Peyer's patch (tissue), 4 donors: Measurements from ENCODE around the gene GAMT. TPM values are rescaled to one million over a fixed set of nuclear protein-coding genes. Genes with fewer than 3 reads are reported as not detected.

Experiments
- DNase-seq, 3 donors: peaks; one replicate each; pipeline ENCODE4 v3.0.0-alpha.2; 2017 to 2019
- H3K27ac ChIP-seq, 4 donors: fragments of 200-600 bp; sonication (generic); one replicate each; pipeline ENCODE4 v1.5.1; 2016 to 2019
- H3K27me3 ChIP-seq, 2 donors: fragments of 200-600 bp; sonication (generic); one replicate each; pipeline ENCODE4 v1.5.1; 2019
- H3K36me3 ChIP-seq, 3 donors: fragments of 200-600 bp; sonication (generic); one replicate each; pipeline ENCODE4 v1.5.1; 2016 to 2019
- H3K4me1 ChIP-seq, 4 donors: fragments of 200-600 bp; sonication (generic); one replicate each; pipeline ENCODE4 v1.5.1; 2016 to 2019
- H3K4me3 ChIP-seq, 4 donors: fragments of 200-600 bp; sonication (generic); 1 replicate in 3 of 4; 2 replicates in 1 of 4; pipeline ENCODE4 v1.5.1; 2016 to 2019; ENCODE audit warnings: mild to moderate bottlenecking in 1 of 4
- H3K9me3 ChIP-seq, 4 donors: fragments of 200-600 bp; sonication (generic); one replicate each; pipeline ENCODE4 v1.5.1; 2016 to 2019; ENCODE audit warnings: mild to moderate bottlenecking in 1 of 4
- CTCF ChIP-seq, 6 experiments: fragments of 450-650 bp in 4 of 6; fragments of 200-600 bp in 2 of 6; sonication (generic) in 1 of 6; IDR thresholded peaks; one replicate each; pipeline ENCODE4 v1.5.1; 2017 to 2019; ENCODE audit warnings: antibody characterized with exemption in 6 of 6, mild to moderate bottlenecking in 3 of 6, moderate library complexity in 1 of 6
- POLR2A ChIP-seq, 2 donors: fragments of 450-650 bp; IDR thresholded peaks; one replicate each; pipeline ENCODE4 v1.5.1; 2017; ENCODE audit warnings: antibody characterized with exemption in 2 of 2, mild to moderate bottlenecking in 2 of 2, moderate library complexity in 2 of 2
- total RNA-seq, 4 donors: library from RNA; depleted of rRNA; stranded (reverse); fragments of >200 nt; gene quantifications; one replicate each; pipeline ENCODE4 v1.1.0, GENCODE V29; 2016

The GAMT gene
- total RNA-seq, 4 donors from 2014 or later: 2.5 to 3.1 TPM; not detected in 2

DNA sequence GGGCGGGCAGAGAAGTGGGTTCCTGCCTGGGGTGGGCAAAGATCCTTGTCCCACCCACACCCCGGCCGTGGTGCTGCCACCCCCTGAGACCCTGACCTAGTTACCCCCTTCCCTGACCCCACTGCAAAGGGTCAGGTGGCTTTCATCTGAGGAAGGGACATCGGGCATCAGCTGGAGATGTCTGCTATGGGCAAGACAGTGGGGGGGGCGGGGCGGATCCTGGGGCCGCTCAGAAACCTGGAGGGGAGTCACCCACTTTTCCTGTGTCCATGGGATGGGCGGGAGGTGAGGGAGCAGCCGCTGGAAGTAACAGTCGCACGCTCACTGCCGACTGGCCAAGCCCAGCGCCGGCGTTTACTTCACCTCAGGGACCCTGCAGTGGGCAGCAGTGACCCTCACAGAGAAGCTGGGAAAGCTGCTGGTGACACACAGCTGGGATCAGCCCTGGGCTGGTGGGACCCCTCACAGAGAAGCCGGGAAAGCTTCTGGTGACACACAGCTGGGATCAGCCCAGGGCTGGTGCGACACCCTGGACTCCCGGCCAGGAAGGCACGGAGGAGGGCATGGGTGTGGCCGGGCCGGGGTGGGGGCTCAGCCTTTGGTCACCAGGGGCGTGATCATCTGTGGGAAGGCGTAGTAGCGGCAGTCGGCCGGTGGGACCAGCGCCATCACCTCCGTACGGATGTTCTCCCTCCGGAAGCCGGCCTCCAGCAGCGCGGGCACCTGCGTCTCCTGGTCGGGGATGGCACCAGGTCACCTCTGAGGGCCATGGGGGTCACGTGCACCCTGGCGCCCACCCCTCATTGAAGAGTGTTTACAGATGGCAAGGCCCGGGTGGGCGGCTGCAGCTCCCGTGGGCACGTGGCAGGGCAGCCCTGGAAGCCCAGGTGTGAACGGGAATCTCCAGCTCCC lies 4.3 kb downstream of the GAMT start:
- H3K27ac ChIP-seq: no peak overlapping the region
- peaks cover 0 to 30% (median 0%) of the 10 kb centered on the region in 3 donors for H3K36me3 ChIP-seq
- peaks cover 4 to 46% (median 11%) of the 10 kb centered on the region in 4 donors for H3K4me1 ChIP-seq
- no peak overlapping the region for H3K4me3 ChIP-seq
- TF ChIP-seq CTCF (IDR thresholded peaks at IDR 0.05) (peak in 2 of 6 experiments; percentile 8 to 22), POLR2A (IDR thresholded peaks at IDR 0.05) (no peak)
- no peak for DNase-seq
- H3K27me3 ChIP-seq: no peaks in the 10 kb centered on the region
- H3K9me3 ChIP-seq: no peaks in the 10 kb centered on the region

DNA sequence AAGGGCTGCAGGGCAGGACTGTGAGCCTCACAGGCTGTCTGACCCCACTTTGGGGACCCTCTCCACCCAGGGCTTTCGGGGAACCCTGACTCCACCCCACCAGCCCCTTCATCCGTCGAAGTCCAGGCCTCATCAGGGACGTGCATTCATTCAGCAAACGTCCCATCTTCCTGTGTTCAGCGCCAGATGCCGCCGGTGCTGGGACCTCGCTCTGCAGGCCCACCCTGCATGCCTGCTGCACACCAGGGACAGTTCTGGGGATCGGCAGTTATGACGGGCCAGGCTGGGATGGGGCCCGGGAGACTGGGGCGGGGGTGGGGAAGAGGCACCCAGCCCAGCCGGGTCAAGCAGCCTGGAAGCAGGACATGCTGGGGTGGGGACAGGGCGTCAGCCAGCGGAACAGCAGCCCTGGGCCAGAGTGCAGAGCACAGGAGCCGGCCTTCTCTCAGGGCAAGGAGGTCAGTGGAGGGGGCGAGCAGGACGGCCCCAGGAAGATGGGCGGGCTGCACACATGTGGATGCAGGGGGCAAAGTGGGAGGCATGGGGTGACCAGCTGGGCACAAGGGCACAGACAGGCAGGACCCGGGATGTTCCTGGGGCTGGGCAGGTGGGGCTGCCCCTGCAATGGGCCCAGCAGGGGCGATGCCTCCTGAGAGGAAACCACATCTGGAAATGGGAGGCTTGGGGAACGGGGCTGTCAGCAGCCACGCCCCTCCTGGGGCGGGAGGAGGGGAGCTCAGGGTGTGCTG lies 5.1 kb downstream of the GAMT start:
- H3K36me3 ChIP-seq: peaks cover 0 to 39% (median 0%) of the 10 kb centered on the region in 3 donors
- peaks cover 4 to 38% (median 8%) of the 10 kb centered on the region in 4 donors for H3K4me1 ChIP-seq
- no peak overlapping the region for H3K4me3 ChIP-seq

DNA sequence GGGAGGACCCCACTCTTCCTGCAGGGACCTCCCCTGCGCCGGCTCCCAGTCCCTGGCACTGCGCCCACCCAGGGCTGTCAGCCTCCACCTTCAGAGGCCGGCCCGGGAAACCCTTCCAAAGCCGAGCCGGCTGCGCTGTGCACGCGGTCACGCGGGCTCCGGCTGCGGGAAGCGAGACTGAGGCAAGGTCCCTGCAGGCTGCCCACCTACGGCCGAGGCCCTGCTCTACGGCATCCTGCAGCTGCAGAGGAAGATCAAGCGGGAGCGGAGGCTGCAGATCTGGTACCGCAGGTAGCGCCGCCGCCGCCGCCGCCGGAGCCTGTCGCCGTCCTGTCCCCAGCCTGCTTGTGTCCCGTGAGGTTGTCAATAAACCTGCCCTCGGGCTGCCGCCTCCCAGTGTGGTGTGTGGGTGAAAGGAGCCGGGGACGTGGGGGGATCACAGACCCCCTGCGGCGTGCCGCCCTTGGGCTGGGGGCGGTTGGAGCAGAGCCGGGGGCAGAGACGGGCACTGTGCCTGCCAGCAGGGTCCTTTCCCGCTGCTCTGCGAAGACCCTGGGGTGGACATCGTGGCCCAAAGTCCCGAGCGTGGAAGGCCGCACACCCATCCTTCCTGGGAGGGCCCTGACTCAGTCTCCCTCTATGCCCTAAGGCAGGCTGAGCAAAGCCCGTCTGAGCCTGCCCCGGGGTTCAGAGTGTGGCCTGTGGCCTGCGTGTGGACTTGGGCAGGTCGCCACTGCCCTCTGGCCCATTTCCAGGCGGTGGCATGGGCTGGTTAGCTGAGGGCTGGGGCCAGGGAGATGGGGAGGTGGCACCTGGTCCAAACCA lies 5.9 kb downstream of the GAMT start:
- Histone ChIP-seq H3K4me3 (no peak overlapping the region), H3K27me3 (no peaks in the 10 kb centered on the region), H3K27ac (no peak overlapping the region), H3K9me3 (no peaks in the 10 kb centered on the region), H3K36me3 (peaks cover 0 to 47% (median 0%) of the 10 kb centered on the region in 3 donors), H3K4me1 (peaks cover 0 to 30% (median 2%) of the 10 kb centered on the region in 4 donors)
- no peak for DNase-seq
- no peak for TF ChIP-seq POLR2A (IDR thresholded peaks at IDR 0.05)
- no peak for TF ChIP-seq CTCF (IDR thresholded peaks at IDR 0.05)

More for the DNA sequence above, 5.1 kb downstream of the GAMT start:
- Histone ChIP-seq H3K27me3 (no peaks in the 10 kb centered on the region), H3K27ac (no peak overlapping the region), H3K9me3 (no peaks in the 10 kb centered on the region)
- no peak for DNase-seq
- TF ChIP-seq CTCF (IDR thresholded peaks at IDR 0.05) (no peak), POLR2A (IDR thresholded peaks at IDR 0.05) (no peak)

DNA sequence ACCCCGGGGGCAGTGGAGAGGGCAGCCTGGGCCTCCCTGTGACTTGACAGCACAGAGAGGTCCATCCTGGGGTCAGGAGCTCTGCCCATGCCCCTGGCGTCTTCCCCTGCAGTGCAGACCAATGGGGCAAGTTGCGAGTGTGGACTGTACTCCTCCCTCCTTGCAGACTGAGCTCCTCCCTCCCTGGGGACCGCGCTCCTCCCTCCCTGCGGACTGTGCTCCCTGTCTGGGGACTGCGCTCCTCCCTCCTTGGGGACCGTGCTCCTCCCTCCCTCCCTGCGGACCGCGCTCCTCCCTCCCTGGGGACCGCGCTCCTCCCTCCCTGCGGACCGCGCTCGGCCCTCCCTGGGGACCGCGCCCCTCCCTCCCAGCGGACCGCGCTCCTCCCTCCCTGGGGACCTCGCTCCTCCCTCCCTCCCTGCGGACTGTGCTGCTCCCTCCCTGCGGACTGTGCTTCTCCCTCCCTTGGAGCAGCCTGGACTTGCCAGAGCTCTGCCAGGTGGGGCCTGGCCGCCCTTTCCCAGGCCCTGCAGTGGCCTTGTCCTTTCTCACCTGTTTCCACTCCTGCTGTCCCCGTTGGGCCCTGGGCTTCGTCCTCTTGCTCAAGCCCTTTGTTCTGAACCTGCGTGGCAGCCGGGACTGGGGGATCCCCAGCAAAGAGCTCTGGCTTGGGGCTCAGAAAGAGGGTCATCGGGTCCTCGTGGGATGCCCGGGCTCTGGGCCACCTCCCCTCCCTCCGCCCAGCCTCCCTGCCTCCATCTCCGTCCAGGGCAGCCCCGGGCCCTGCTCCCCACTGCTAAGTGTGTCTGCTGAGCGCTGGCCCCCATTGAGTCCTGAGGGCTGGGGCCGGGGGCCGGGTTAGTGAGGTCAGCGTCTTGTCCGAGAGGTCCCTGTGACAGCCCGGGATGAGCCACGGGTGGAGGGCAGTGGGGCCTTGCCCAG lies 6.8 kb downstream of the GAMT start:
- DNase-seq: no peak
- no peak overlapping the region for H3K27ac ChIP-seq
- H3K9me3 ChIP-seq: no peaks in the 10 kb centered on the region
- TF ChIP-seq POLR2A (IDR thresholded peaks at IDR 0.05) (no peak), CTCF (IDR thresholded peaks at IDR 0.05) (no peak)
- H3K4me3 ChIP-seq: no peak overlapping the region
- no peaks in the 10 kb centered on the region for H3K27me3 ChIP-seq
- peaks cover 0 to 54% (median 0%) of the 10 kb centered on the region in 3 donors for H3K36me3 ChIP-seq
- H3K4me1 ChIP-seq: peaks cover 0 to 24% (median 0%) of the 10 kb centered on the region in 4 donors
